GM12872 (cell line): Measurements from ENCODE around the gene FEN1.

Experiments
- TF ChIP-seq, protein P1 (sequence below): IDR thresholded peaks from 3 replicates; pipeline ENCODE4 v1.5.1; 2011; ENCODE audit warnings: low read depth, mild to moderate bottlenecking, low read length, moderate library complexity; ENCODE audit not compliant: insufficient read depth

The FEN1 gene

DNA sequence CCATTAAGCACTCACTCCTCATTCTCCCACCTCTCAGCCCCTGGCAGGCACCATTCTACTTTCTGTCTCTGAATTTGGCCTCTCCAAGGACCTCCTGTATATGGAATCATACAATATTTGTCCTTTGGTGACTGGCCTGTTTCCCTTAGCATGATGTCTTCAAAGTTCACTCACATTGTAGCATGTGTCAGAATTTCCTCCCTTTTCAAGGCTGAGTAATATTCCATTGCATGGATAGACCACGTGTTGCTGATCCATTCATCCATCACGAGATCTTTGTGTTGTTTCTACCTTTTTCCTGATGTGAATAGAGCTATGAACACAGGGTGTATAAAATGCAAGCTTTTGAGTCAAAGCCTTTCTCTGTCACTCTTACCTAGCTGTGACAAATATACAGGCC, 47.0 kb downstream of the FEN1 start:
- TF ChIP-seq, protein P1, sequence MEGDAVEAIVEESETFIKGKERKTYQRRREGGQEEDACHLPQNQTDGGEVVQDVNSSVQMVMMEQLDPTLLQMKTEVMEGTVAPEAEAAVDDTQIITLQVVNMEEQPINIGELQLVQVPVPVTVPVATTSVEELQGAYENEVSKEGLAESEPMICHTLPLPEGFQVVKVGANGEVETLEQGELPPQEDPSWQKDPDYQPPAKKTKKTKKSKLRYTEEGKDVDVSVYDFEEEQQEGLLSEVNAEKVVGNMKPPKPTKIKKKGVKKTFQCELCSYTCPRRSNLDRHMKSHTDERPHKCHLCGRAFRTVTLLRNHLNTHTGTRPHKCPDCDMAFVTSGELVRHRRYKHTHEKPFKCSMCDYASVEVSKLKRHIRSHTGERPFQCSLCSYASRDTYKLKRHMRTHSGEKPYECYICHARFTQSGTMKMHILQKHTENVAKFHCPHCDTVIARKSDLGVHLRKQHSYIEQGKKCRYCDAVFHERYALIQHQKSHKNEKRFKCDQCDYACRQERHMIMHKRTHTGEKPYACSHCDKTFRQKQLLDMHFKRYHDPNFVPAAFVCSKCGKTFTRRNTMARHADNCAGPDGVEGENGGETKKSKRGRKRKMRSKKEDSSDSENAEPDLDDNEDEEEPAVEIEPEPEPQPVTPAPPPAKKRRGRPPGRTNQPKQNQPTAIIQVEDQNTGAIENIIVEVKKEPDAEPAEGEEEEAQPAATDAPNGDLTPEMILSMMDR: no peak

DNA sequence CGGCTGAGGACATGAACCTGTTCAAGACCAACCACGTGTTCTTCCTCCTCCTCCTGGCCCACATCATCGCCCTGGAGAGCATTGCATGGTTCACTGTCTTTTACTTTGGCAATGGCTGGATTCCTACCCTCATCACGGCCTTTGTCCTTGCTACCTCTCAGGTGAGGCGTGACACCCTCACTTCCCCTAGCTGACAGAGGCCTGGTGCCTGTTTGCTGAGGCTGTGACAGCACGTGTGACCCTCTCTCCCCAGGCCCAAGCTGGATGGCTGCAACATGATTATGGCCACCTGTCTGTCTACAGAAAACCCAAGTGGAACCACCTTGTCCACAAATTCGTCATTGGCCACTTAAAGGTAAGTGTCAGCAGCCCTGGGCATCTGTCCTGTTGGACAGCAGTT, 47.7 kb downstream of the FEN1 start:
- TF ChIP-seq, protein P1: no peak

- TF ChIP-seq, protein P1: no peak
Observed at GRCh38 chr11:61841636-61842527, 49.2 kb downstream of the FEN1 start.

- TF ChIP-seq, protein P1: no peak
Observed at GRCh38 chr11:61842528-61842820, 49.8 kb downstream of the FEN1 start.

- TF ChIP-seq, protein P1: no peak
Observed at GRCh38 chr11:61844909-61845565, 52.3 kb downstream of the FEN1 start.

DNA sequence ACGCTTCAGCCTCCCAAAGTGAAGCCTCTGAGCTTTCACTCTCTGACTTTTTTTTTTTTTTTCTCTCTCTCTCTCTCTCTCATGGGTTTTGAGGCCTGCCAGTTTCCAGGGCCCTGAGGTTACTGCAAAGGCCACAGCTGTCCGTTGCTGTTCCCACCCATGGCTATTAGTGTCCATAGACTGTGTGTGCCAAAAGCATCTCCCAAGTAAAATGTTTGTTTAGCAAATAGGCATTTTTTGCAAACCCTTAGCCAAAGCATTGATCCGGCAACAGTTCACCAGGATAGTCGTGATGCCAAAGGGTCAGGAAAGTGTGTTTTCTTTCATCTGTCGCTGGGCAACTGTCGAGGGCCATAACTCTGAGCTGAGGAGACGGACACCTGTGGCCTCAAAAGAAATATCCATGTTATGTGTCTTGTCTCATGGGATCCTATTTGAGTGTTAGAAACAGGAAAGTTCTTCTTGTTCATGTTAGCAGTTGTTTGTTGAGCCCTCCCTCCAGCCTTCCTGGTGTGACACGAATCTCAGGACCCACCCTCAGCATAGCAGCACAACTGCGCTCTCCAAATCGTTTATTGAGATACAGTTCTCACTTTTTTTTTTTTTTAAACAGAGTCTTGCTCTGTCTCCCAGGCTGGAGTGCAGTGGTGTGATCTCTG, 53.8 kb downstream of the FEN1 start:
- TF ChIP-seq, protein P1: no peak
